ENCODE measurements around the gene CCBE1. TPM values are rescaled to one million over a fixed set of nuclear protein-coding genes. Genes with fewer than 3 reads are reported as not detected.

Gene CCBE1
- total RNA-seq, 4 donors from 2014 or later, result 2.2 to 7.7 (median 4.1) TPM

DNA sequence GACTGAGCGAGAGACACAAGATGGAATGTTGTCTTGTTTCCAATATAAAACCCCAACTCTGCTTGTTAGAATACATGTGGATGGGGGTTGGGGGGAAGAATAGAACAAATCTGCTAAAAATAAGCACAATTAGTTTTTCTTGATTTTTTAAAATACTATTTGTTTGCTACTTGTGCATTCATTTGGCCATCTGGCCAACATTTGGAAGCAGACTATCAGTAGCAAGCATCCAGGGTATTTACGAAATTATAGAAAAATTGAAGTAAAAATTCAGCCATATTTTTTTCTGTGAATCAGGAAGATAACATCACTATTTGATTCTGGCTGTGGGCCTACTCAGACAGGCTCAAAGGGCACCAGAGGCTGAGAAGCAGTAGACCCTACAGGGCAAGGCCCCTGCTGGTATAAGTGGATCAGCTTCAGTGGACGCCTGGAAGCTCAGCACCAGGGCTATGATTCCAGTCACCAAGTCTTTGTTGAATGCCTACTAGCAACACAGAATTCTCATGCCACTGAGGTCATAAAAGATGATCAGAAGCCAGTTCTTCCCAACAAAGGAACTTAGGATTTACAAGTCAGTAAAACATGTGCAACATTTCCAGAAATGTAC lies 133.9 kb downstream of the CCBE1 start:
- Histone ChIP-seq H3K4me3 (no peak overlapping the region), H3K27me3 (no peaks in the 10 kb centered on the region), H3K36me3 (no peaks in the 10 kb centered on the region), H3K4me1 (peaks cover 0 to 8% (median 0%) of the 10 kb centered on the region in 3 donors), H3K9me3 (no peaks in the 10 kb centered on the region), H3K27ac (no peak overlapping the region)
- TF ChIP-seq POLR2AphosphoS5 (IDR thresholded peaks at IDR 0.05) (no peak), CTCF (IDR thresholded peaks at IDR 0.05) (no peak), POLR2A (IDR thresholded peaks at IDR 0.05) (no peak), EP300 (IDR thresholded peaks at IDR 0.05) (no peak)
- ATAC-seq, result no peak
- 100% methylated on average over 2 to 3 of the region's 3 CpGs for WGBS, 2 donors (ENCODE audit: low coverage in 1 of 2)

- H3K4me1 ChIP-seq, result peaks cover 0 to 8% (median 0%) of the 10 kb centered on the region in 3 donors
- no peaks in the 10 kb centered on the region for H3K36me3 ChIP-seq
- no peak for TF ChIP-seq EP300 (IDR thresholded peaks at IDR 0.05)
- no peak for TF ChIP-seq POLR2A (IDR thresholded peaks at IDR 0.05)
- no peak for TF ChIP-seq POLR2AphosphoS5 (IDR thresholded peaks at IDR 0.05)
- TF ChIP-seq CTCF (IDR thresholded peaks at IDR 0.05), result no peak
- H3K27me3 ChIP-seq, result no peaks in the 10 kb centered on the region
- WGBS, 2 donors (ENCODE audit: low coverage in 1 of 2), result 81 to 100% methylated on average over 1 to 6 of the region's 6 CpGs
- peaks cover 0 to 2% (median 0%) of the 10 kb centered on the region in 3 donors for H3K9me3 ChIP-seq
- no peak overlapping the region for H3K4me3 ChIP-seq
- no peak for ATAC-seq
- H3K27ac ChIP-seq, result no peak overlapping the region
Measured at GRCh38 chr18:59562751-59563150, 134.5 kb downstream of the CCBE1 start.

DNA sequence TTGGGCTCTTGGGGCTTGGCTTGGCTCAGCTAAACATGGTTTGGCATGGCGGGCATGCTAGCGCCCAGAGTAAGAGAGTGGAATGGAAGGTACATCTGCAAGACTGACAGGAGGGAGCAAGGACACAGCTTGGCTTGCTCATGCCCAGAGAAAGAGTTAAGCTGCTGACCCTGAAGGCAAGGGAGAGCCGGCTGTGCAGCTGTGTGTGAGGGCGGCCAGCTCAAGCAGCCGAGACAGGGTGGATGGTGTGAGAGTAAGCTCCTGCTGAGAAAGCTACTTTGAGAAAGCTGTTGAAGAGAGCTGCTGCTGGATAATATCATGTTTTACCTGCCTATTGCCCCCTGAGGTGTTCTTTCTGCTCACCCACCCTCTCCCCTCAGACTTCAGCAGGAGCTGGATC lies 135.6 kb downstream of the CCBE1 start:
- TF ChIP-seq POLR2A (IDR thresholded peaks at IDR 0.05) (no peak), EP300 (IDR thresholded peaks at IDR 0.05) (no peak), CTCF (IDR thresholded peaks at IDR 0.05) (no peak), POLR2AphosphoS5 (IDR thresholded peaks at IDR 0.05) (no peak)
- 68 to 78% methylated on average over 3 of the region's 5 CpGs for WGBS, 2 donors (ENCODE audit: low coverage in 1 of 2)
- H3K27ac ChIP-seq, result no peak overlapping the region
- no peaks in the 10 kb centered on the region for H3K27me3 ChIP-seq
- ATAC-seq, result no peak
- peaks cover 0 to 7% (median 0%) of the 10 kb centered on the region in 3 donors for H3K4me1 ChIP-seq
- H3K9me3 ChIP-seq, result peaks cover 0 to 12% (median 0%) of the 10 kb centered on the region in 3 donors
- H3K36me3 ChIP-seq, result no peaks in the 10 kb centered on the region
- no peak overlapping the region for H3K4me3 ChIP-seq

DNA sequence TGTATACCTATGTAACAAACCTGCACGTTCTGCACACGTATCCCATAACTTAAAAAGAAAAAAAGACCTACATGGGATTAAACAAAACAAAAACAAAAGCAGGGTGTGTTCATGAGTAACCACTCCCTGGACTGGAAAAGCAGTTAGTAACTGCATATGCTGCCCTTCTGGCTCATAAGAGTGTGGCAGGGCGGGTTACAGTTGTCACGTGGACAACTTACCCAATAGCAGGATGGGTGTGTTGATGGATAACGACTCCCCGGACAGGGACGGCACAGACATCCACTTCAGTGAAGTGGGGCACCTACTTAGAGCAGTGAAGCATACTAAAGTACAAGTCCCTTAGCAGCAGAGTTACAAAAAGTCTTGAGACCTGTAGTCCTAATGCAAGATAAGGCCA lies 136.7 kb downstream of the CCBE1 start:
- Histone ChIP-seq H3K9me3 (peaks cover 0 to 12% (median 0%) of the 10 kb centered on the region in 3 donors), H3K4me1 (no peaks in the 10 kb centered on the region), H3K27me3 (no peaks in the 10 kb centered on the region), H3K4me3 (no peak overlapping the region), H3K36me3 (no peaks in the 10 kb centered on the region), H3K27ac (no peak overlapping the region)
- 83 to 93% methylated on average over 7 of the region's 7 CpGs for WGBS, 2 donors (ENCODE audit: low coverage in 1 of 2)
- no peak for ATAC-seq
- TF ChIP-seq POLR2AphosphoS5 (IDR thresholded peaks at IDR 0.05) (no peak), CTCF (IDR thresholded peaks at IDR 0.05) (no peak), EP300 (IDR thresholded peaks at IDR 0.05) (no peak), POLR2A (IDR thresholded peaks at IDR 0.05) (no peak)

DNA sequence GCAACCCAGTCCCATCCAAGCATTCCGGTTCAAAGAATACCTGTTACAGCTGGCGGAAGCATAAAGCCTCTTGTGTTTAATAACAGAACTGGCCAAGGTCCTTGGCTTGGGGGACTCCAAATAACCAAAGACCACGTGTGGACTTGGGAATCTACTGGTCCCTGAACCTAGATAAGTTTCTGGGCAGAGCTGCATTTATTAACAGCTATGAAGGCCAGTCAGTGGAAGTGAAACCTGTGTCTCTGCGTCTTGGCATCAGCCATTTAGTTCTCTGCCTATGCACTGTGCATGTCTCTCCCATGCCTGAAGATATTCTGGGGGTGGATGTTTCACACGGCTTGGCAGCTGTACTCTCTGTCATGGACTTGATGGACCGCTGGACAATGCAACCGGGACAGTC lies 137.7 kb downstream of the CCBE1 start:
- no peak for TF ChIP-seq CTCF (IDR thresholded peaks at IDR 0.05)
- no peak for TF ChIP-seq POLR2AphosphoS5 (IDR thresholded peaks at IDR 0.05)
- TF ChIP-seq EP300 (IDR thresholded peaks at IDR 0.05), result no peak
- no peak for TF ChIP-seq POLR2A (IDR thresholded peaks at IDR 0.05)
- Histone ChIP-seq H3K27me3 (no peaks in the 10 kb centered on the region), H3K9me3 (peaks cover 0 to 12% (median 0%) of the 10 kb centered on the region in 3 donors), H3K36me3 (no peaks in the 10 kb centered on the region), H3K4me3 (no peak overlapping the region), H3K27ac (no peak overlapping the region), H3K4me1 (no peaks in the 10 kb centered on the region)
- no peak for ATAC-seq
- WGBS, 2 donors (ENCODE audit: low coverage in 1 of 2), result 85 to 93% methylated on average over 3 to 4 of the region's 7 CpGs
